Hematopoietic multipotent progenitor cell treated with erythropoietin and hydrocortisone succinate and interleukin-3 and kit ligand, for 8 days (in vitro differentiated cells): ENCODE results near the gene TTC9B.
"Not testable (repeated sequence)": the region's sequence is repeated elsewhere in the genome, so short reads cannot be mapped to it uniquely, and the experiment has no call there.

Experiments used
- DNase-seq: peaks from one replicate; pipeline ENCODE4 v3.0.0-alpha.2; 2015

TTC9B gene

DNA sequence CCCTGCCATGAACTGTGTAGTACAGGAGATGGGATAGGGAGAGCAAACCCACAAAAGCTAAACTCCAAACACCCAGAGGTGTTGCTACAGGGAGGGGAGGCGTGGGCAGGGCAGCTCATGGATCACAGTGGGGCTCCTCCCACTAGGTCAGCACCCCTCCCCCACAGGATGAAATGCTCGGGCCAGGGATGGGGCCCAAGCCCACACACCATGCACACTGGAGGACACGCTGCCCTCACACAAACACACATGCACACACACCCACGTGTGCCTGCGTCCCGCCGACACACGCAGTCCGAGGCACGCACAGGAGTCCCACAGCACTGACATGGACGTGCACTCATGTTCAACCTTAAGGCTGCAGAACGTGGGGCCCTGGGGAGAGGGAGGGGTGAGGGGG lies 14.3 kb upstream of the TTC9B start:
- DNase-seq = no peak

DNA sequence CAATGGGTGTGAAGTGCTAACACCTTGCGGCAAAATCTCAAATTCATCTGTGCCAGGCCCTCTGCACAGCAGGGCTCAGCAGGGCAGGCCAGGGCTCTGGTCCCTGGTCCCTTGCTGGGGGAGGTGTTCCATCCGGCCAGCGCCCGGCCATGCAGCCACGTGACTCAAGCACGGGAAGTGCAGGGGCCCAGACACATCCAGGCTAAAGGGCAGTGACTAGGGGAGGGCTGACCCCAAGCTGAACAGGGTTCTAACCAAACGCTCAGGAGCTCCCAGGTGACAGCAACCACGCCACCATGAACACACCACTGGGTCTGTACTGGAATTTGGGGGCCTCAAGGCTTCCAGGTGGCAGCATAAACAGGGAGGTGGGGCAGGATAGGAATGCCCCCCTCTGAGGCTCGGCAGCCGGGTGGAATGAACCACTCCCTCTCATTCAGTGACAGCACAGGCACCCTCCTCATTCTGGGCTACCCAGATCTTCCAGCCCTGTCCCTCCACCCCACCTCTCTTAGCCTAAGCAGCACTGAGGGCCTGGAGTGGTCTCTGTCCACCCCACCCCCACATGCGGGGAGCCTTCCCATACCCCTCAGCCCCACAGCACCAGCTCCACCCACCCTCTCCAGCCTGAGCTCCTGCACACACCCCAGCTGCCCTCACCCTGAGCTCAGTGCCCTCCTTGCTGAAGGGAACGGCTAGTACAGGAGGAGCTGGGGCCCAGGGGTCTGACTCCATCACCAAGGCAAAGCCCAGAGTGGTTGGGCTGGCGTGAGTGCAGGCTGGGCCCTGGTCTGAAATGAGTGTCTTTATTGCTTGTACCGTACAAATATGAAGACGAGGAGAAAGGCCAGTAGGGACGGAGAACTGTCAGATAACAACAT lies 13.6 kb upstream of the TTC9B start:
- no peak for DNase-seq

DNA sequence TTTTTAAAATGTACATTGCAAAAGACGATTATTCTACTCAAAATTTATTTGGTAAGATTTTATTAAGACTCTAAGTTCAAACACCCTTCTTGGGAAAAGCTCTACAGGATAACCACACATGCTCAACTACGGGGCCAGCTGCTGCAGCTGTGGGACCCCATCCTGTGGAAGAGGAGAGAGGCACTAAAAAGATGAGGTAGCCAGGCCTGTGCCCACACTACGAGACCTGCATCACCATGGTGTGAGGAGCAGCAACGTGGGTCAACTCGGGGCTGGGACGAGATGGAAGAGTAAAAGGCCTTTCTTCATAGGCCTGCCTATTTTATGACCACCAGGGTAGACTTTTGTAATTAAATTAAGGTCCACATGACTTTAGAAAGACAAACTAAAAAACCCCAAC lies 12.9 kb upstream of the TTC9B start:
- no peak for DNase-seq

DNA sequence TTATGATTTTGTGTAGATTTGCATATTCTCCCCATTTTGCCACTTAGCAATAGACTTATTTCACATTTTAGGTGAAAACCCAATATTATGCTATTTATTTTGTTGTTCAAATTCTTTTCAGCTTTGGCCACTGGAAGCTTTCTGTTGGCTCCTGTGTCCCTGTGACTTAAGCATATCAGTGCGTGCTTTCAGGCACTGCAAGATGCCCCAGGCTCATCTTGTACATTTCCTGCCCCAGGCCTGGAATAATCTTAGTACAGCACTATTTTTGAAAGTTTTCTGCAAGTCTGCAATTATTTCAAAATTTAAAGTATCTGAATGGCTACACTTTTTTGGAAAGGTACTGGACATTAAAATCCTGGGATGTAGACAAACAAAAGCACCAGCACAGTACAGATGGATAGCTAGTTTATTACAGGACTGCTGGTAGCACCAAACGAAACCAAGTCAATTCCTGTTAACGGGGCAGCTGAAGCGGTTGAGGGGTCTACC lies 11.8 kb upstream of the TTC9B start:
- DNase-seq = no peak

DNA sequence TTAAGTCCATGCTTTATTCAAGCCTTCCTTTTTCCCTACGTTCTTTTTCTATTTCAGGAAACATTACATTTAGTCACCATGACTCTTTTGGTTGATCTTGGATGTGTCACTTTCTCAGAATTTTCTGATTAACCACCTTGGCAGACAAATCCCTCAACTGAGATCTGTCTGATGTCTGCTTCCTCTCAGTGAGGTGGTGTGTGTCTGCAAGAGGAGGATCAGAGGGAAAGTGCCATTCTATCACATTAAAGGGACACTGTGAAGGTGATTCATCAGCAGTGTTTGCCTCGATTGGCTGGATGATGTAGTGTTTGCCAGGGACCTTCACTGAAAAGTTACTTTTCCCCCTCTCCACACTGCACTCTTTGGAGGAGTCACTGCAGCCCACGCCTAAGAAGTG lies 11.3 kb upstream of the TTC9B start:
- no peak for DNase-seq

DNA sequence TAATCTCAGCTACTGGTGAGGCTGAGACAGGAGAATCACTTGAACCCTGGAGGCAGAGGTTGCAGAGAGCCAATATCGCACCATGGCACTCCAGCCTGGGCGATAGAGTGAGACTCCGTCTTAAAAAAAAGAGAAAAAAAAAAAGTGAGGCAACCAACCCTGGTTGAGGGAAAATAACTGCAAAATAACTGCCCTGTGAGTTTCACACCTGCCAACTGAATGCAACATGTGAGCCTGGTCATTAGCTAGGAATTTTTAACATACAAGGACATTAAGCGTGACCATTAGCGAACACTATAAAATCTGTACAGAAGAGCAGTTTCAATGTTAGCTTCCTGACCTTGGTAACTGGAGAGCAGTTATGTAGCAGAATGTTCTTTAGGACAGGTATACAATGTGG lies 10.7 kb upstream of the TTC9B start:
- no peak for DNase-seq

DNA sequence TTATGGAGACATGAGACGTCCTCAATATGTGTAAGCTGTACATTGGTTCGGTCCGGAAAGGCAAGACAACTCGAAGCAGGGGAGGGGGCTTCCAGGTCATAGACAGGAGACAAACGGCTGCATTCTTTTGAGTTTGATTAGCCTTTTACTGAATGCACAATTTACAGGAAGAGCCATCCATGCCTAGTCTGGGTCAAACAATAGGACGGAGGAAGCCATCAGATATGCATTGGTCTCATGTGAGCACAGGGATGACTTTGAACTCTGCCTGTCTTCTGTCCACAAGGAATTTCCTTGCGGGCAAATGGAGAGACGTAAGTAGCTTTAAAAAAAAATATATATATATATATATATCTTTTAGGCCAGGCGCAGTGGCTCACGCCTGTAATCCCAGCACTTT lies 10.2 kb upstream of the TTC9B start:
- no peak for DNase-seq

DNA sequence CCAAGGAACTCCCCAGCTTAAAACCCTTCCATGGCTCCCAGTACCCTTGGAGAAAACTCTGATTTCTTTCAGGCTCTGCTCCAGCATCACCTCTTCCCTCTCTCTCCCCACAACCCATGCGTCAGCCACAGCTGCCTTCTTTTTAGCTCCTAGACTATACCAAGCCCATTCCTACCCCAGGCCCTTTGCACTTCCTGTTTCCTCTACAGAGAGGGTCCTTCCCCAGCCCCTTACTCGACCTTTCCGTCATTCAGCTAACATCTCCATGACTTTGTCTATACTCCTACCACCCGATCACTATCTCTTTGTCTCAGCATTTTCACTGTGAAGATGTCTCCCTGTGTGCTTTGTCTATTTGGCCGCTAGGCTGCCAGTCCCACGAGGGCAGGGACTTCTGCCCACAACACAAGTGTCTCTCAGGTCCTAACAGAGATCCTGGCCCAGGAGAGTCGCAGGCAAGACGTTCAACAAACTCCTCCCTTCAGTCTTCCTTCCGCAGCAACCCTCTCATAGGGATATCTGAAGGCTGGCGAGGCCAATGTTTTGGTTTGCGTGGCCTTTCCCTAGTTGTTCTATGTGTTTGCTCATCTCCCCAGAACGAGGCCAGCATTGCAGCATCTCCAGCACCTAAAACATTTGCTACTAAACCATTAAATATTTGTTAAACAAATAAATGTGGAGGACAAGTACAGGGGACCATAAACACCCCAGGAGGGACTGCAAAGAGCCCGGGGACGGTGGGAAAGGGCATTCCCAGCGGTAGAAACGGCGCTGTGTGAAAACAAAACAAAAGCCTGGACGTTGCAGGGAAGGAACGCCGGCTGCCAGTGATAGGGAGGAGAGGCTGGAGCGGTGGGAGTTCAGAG lies 7.5 kb upstream of the TTC9B start:
- no peak for DNase-seq

DNA sequence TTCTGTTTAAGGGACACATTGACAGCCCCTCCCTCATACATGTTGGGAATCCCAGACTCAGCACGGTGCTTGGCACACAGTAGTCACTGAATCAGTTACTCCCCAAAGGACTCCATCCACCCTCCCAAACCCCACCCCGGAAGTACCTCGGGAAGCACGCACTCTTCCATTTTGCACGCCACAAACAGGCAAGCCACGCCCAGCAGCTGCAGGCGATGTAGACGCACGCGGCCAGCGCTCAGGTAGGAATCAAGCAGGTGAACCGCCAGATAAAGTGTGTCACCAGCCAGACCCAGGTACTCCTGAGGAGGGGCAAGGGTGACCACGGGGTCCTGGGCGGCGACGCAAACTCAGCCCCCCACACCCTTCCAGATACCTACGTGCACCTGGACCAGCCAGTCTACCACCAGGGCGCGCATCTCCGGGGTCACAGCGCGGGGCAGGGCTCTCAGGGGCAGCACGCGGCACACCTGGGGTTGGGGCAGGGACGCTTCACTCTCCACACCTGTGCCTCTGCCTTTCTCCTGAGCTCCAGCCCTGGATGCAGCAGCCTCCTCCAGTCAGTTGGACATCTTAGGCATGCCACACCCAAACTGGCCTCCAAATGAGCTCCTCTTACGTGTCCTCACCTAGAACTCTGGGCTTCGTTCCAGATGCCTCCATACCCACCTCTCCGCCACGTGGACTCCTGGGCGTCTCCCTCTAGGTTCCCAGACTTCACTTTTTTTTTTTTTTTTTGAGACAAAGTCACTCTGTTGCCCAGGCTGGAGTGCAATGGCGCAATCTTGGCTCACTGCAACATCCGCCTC lies 6.4 kb upstream of the TTC9B start:
- no peak for DNase-seq

DNA sequence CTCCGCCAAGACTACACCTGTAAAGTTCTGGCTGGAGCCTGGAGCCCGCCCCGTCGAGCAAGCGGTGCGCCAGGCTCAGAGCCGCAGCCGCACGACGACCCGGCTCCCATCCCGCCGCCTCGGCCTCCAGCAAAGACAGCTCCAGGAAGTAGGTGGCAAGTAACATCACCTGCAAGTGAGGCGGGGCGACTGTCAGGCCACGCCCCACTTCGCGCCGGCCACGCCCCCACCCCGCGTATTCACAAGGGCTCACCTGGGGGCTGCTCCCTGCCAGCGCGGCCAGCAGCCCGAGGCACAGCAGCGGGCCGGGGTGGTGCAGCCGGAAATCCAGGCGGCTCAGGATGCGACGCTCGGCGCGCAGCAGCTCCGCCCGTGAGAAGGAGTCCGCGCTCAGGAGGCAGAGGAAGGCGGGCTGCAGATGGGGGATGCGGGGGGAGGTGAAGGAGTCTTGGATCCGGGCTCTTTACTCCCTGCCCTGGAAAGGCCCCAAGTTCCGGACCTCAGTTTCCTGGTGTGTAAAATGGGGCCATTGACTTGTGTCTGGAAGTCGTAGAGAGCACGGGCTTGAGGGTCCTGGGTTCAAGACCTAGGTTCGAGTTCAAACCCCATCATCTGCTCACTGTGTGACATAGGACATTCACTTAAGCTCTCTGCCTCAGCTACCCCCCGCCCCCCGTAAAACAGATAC lies 5.1 kb upstream of the TTC9B start:
- DNase-seq = no peak

DNA sequence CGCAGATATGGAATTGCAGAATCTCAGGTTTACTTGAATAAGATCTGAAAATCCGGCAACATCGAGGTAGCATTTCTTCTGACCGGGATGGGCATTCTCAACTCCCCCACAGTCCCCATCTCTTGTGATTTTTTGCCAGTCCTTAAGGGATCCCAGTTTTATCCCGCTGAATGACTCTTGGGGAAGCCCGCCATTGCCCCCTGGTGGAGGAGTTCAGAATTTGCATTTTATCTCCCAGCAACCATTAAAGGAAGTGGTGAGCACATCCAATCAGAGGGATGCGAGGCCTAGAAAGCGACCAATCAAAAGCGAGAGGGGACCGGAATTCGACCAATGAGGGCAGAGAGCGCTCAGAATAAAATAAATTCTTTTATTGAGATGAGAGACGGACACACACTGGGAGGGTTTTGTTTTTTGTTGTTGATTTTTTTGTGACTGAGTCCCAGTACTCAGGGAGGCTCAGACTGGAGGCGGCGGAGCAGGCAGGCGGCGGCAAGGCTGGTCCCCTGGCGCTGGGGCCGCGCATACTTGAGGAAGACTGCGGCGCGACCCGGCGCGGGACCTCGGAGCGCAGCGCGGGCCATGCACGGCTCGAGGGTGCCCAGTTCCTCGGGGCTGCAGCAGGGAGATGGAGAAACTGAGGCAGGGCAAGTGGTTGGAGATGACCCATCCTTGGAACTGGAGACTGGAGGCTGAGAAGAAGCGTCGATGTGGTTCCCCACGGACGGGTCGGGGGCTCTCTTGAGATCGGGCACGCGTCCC lies 3.9 kb upstream of the TTC9B start:
- DNase-seq = peak; percentile 89

DNA sequence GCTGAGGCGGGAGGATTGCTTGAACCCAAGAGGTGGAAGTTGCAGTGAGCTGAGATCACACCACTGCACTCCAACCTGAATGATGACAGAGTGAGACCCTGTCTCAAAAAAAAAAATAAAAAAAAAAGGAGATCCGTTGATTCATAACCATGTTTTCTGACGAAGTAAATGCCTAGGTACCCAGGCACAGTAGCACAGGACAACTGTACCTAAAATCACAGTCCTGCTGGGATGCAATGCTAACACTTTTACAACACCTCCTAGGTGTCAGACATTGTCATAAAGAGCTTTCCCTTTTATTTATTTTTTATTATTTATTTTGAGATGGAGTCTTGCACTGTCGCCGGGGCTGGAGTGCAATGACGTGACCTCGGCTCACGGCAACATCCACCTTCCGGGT lies 2.5 kb upstream of the TTC9B start:
- no peak for DNase-seq

DNA sequence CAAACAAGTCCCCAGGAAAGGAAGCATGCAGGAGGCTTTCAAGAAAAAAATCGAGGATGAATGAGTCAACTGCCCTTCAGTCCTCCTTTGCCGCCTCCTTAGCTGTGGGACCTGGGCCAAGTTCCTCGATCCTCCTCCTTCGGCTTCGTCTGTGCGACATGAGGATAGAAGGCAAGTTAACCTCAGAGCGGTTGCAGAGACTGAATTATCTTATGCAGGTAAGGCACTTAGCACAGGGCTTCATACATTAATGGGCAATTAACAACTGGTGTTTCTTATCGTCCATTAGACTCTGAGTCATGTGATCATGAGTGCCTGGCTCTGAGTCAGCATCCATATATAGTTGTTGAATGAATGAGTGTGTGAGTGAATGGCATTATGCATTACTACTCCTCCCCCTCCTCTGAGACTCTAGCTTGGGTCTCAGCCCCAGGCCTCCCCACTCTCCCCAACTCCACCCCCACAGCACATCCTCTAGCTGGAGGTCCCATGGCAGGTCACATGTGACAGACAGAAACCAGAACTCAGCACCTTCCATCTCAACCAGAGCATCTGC lies 1.6 kb upstream of the TTC9B start:
- peak; percentile 66 for DNase-seq

DNA sequence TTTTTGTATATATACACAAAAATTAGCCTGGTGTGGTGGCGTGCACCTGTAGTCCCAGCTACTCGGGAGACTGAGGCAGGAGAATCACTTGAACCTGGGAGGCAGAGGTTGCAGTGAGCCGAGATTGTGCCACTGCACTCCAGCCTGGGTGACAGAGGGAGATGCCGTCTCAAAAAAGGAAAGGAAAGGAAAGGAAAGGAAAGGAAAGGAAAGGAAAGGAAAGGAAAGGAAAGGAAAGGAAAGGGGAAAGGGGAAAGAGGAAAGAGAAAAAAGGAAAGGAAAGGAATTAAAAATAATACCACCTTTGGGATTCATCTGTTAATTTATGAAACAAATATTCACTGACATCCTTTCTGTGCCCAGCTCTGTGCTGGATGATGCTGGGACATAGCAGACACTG lies 845 bp upstream of the TTC9B start:
- DNase-seq = not testable (repeated sequence)

DNA sequence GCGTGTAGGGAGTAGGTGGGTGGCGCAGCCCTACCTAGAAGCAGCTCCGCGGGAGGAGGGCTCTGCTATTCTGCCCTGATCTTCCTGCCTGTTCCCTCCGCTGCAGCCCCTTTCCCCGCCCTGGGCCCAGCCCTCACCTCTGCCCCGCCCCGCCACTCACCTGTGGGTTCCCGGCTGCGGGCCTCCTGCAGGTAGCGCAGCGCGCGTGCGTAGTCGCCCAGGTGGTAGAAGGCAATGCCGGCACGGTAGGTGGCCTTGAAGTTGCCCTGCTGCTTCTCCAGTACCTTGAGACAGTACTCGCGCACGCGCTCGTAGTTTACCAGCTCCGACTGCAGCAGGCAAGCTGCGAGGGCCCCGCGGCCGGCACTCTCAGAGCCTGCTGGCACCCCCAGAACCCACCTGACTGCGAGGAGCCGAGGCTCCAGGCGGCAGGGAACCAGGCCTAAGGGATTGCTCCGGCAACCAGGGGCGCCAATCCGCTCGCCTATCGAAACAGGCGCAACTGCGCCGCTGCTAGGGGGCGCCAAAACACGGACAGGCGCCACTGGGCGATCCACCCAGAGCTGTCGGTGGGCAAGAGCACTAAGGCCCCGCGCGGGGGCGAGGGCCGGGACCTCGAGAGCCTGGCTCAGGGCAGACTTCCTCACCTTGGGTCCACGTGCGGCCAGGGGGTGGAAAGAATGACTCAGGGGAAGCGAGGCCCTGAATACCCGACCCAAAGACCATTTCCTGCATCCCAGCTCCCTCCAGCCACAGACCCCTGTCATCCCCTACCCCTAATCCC lies 965 bp downstream of the TTC9B start:
- DNase-seq = peak; percentile 32

DNA sequence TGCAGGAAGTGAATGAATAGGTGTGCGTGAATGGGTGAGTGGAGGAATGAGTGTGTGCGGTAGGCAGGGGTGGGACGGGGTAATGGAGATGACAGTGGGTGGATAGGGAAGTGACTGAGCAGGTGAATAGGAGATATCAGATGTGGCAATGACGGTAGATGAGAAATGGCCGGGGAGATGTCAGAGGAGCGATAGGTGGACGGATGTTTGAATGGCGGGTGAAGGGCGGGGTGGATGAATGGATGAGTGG lies 1.5 kb downstream of the TTC9B start:
- DNase-seq = no peak

DNA sequence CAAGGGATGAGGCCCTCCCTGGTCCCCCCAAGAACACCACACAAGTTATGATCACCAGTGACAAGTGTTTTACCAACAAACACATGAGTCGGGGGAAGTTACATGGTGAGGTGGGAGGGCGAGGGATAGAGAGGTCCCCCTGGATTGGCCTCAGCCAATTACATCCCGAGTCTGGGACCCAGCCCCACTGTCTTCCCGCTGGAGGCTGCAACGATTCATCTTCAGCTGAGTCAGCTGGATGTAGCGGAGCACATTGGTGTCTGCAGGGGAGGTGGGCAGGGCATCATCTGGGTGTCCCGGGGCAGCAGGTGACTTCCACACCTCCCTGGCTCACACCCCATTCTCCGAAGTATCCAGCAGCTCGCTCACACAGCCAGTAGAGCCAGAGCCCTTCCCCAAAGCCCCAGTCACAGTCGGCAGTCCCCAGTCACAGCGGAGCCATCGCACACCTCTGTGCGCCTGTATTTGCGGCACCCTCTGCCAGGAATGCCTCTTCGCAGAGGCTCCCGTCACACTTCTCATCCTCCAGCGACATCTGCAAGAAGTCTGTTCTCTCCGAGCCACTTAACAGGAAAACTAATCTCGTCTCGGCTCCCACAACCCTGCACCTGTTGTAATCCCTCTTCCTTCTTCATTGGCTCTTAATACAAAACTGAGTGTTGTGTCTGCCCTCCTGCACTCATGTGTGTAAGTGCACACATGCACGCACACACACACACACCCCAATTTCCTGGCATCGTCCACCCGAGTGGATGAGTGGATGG lies 2.0 kb downstream of the TTC9B start:
- DNase-seq = no peak

DNA sequence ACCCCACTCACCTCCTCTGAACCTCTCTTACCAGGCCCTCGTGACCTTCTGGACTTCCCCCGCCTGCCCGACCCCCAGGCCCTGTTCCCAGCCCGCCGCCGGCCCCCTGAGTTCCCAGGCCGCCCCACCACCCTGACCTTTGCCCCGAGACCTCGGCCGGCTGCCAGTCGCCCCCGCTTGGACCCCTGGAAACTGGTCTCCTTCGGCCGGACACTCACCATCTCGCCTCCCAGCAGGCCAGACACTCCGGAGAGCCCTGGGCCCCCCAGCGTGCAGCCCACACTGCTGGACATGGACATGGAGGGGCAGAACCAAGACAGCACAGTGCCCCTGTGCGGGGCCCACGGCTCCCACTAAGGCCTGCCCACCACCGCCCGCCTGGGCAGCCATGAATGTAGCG lies 3.2 kb downstream of the TTC9B start:
- DNase-seq = no peak

DNA sequence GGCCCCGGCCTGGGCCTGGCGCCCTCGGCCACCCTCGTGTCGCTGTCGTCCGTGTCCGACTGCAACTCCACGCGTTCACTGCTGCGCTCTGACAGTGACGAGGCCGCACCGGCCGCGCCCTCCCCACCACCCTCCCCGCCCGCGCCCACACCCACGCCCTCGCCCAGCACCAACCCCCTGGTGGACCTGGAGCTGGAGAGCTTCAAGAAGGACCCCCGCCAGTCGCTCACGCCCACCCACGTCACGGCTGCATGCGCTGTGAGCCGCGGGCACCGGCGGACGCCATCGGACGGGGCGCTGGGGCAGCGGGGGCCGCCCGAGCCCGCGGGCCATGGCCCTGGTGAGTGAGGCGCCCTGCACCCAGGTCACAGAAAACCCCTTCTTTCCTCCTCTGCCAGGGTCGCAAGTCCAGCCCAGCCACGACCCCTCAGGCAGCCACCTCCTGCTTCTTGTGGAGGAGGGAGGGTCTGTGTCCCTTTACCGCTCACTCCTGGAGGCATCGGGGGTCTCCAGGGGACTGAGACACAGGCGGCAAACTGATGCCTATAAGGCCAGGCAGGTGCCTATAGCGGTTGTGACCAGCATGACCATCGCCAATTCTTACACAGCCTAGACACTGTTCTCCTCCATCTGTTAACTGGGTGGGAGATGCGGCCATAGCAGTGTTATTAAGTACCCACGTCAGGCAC lies 4.2 kb downstream of the TTC9B start:
- DNase-seq = no peak
